A549 (cell line): ENCODE results near the gene NAA16.

ENCODE experiments used
- CTCF ChIP-seq: fragments of >200 bp; sonication (Bioruptor Twin); formaldehyde crosslinking; IDR thresholded peaks from 3 replicates; pipeline ENCODE4 v1.5.1; 2016
- HOXA7 ChIP-seq: fragments of 250-450 bp; sonication (Bioruptor Pico); IDR thresholded peaks from 2 replicates; pipeline ENCODE4 v1.5.0; 2020; ENCODE audit warnings: mild to moderate bottlenecking, moderate library complexity
- NFE2L2 ChIP-seq: fragments of 150-350 bp; conservative IDR thresholded peaks from 2 replicates; pipeline ENCODE4 v1.6.1; 2014; ENCODE audit warnings: low read length
- RCOR1 ChIP-seq: fragments of 150-350 bp; IDR thresholded peaks from 2 replicates; pipeline ENCODE4 v1.6.1; 2014; ENCODE audit warnings: antibody characterized with exemption, low read length, low read depth
- RFX5 ChIP-seq: fragments of 450-650 bp; IDR thresholded peaks from 2 replicates; pipeline ENCODE4 v1.7.1; 2014; ENCODE audit warnings: antibody characterized with exemption, mild to moderate bottlenecking, moderate library complexity
- SREBF2 ChIP-seq: fragments of 450-650 bp; IDR thresholded peaks from 2 replicates; pipeline ENCODE4 v1.6.1; 2014; ENCODE audit warnings: mild to moderate bottlenecking, moderate library complexity
- ZFP36 ChIP-seq: fragments of 450-650 bp; IDR thresholded peaks from 2 replicates; pipeline ENCODE4 v1.6.1; 2014; ENCODE audit warnings: borderline replicate concordance; ENCODE audit not compliant: partially characterized antibody
- TF ChIP-seq, protein P1 (sequence below): fragments of 200-600 bp; sonication (generic); IDR thresholded peaks from 2 replicates; pipeline ENCODE4 v1.6.1; 2016; ENCODE audit warnings: antibody characterized with exemption, mild to moderate bottlenecking, moderate library complexity

DNA sequence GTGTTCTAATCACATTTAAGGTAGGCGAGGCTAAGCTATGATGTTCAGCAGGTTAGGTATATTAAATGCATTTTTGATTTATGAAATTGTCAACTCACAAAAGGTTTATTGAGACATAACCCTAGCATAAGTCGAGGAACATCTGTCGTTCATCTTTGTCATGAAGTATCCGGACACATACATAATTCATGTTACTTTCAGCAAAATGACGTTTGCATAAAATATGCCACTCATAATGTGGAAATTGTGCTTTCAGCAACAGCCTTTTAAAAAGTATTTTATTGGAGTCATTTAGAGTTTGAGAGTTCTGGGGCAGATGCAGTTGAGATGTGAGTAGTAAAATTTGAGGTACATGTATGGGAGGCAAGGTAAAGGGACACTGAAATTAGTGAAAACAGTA is 66.4 kb downstream of the NAA16 start:
- TF ChIP-seq ZFP36 (no peak), NFE2L2 (no peak), HOXA7 (CRISPR knock-in tag) (no peak), CTCF (no peak), RCOR1 (no peak), RFX5 (no peak), SREBF2 (no peak)
- TF ChIP-seq, protein P1, sequence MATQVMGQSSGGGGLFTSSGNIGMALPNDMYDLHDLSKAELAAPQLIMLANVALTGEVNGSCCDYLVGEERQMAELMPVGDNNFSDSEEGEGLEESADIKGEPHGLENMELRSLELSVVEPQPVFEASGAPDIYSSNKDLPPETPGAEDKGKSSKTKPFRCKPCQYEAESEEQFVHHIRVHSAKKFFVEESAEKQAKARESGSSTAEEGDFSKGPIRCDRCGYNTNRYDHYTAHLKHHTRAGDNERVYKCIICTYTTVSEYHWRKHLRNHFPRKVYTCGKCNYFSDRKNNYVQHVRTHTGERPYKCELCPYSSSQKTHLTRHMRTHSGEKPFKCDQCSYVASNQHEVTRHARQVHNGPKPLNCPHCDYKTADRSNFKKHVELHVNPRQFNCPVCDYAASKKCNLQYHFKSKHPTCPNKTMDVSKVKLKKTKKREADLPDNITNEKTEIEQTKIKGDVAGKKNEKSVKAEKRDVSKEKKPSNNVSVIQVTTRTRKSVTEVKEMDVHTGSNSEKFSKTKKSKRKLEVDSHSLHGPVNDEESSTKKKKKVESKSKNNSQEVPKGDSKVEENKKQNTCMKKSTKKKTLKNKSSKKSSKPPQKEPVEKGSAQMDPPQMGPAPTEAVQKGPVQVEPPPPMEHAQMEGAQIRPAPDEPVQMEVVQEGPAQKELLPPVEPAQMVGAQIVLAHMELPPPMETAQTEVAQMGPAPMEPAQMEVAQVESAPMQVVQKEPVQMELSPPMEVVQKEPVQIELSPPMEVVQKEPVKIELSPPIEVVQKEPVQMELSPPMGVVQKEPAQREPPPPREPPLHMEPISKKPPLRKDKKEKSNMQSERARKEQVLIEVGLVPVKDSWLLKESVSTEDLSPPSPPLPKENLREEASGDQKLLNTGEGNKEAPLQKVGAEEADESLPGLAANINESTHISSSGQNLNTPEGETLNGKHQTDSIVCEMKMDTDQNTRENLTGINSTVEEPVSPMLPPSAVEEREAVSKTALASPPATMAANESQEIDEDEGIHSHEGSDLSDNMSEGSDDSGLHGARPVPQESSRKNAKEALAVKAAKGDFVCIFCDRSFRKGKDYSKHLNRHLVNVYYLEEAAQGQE, result no peak
